AG20443 (cell line): ENCODE measurements around the gene TRPC4AP.

Experiments
- DNase-seq: peaks from one replicate; pipeline ENCODE4 v3.0.0; 2012; ENCODE audit warnings: low spot score, mixed read lengths

The TRPC4AP gene

GRCh38 chr20:34987288-34988190, 105.1 kb downstream of the TRPC4AP start:
- DNase-seq = no peak

GRCh38 chr20:34986311-34987287, 106.0 kb downstream of the TRPC4AP start:
- DNase-seq = no peak

- DNase-seq = no peak
Measured at GRCh38 chr20:34985461-34986310, 106.9 kb downstream of the TRPC4AP start.

GRCh38 chr20:34984756-34985261, 107.8 kb downstream of the TRPC4AP start:
- DNase-seq = no peak

- no peak for DNase-seq
Measured at GRCh38 chr20:34983995-34984735, 108.4 kb downstream of the TRPC4AP start.

- no peak for DNase-seq
Measured at GRCh38 chr20:34983089-34983820, 109.4 kb downstream of the TRPC4AP start.

- DNase-seq = no peak
Measured at GRCh38 chr20:34982270-34983088, 110.1 kb downstream of the TRPC4AP start.

- DNase-seq = no peak
Measured at GRCh38 chr20:34980543-34981233, 111.9 kb downstream of the TRPC4AP start.

GRCh38 chr20:34979366-34980153, 113.0 kb downstream of the TRPC4AP start:
- DNase-seq = no peak

- no peak for DNase-seq
Measured at GRCh38 chr20:34978092-34978744, 114.4 kb downstream of the TRPC4AP start.

GRCh38 chr20:34977365-34978091, 115.1 kb downstream of the TRPC4AP start:
- no peak for DNase-seq

GRCh38 chr20:34976286-34976685, 116.3 kb downstream of the TRPC4AP start:
- no peak for DNase-seq

GRCh38 chr20:34974246-34974645, 118.4 kb downstream of the TRPC4AP start:
- no peak for DNase-seq

- no peak for DNase-seq
Measured at GRCh38 chr20:34971561-34972235, 120.9 kb downstream of the TRPC4AP start.

- no peak for DNase-seq
Measured at GRCh38 chr20:34970846-34971560, 121.6 kb downstream of the TRPC4AP start.
